Measurements from ENCODE around the gene ADAMTS3. TPM values are rescaled to one million over a fixed set of nuclear protein-coding genes. Genes with fewer than 3 reads are reported as not detected.

The ADAMTS3 gene
- 2.7 TPM for total RNA-seq

- Histone ChIP-seq H3K36me3 (no peaks in the 10 kb centered on the region), H3K4me3 (peak within 1 kb of the TSS; percentile 50 to 64), H3K9me3 (no peaks in the 10 kb centered on the region), H3K27ac (peak within 1 kb of the TSS; percentile 77), H3K27me3 (no peaks in the 10 kb centered on the region), H3K4me1 (peaks cover 19% of the 10 kb centered on the region)
- peak in 1 of 2 donors; percentile 66 for TF ChIP-seq POLR2AphosphoS5 (IDR thresholded peaks at IDR 0.05; ENCODE audit: insufficient read depth in 1 of 2, low read depth in 1 of 2)
- TF ChIP-seq, protein P1, sequence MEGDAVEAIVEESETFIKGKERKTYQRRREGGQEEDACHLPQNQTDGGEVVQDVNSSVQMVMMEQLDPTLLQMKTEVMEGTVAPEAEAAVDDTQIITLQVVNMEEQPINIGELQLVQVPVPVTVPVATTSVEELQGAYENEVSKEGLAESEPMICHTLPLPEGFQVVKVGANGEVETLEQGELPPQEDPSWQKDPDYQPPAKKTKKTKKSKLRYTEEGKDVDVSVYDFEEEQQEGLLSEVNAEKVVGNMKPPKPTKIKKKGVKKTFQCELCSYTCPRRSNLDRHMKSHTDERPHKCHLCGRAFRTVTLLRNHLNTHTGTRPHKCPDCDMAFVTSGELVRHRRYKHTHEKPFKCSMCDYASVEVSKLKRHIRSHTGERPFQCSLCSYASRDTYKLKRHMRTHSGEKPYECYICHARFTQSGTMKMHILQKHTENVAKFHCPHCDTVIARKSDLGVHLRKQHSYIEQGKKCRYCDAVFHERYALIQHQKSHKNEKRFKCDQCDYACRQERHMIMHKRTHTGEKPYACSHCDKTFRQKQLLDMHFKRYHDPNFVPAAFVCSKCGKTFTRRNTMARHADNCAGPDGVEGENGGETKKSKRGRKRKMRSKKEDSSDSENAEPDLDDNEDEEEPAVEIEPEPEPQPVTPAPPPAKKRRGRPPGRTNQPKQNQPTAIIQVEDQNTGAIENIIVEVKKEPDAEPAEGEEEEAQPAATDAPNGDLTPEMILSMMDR (IDR thresholded peaks at IDR 0.05): no peak
- TF ChIP-seq POLR2A (IDR thresholded peaks at IDR 0.05): no peak
- DNase-seq (ENCODE audit: extremely low spot score in 2 of 2): no peak
- intact Hi-C loops (cut with DNase I): no loop called here
Measured at GRCh38 chr4:72568959-72569718, at the start of gene ADAMTS3. Gene ADAMTS3 (minus strand): TSS chr4:72569221. CDS start chr4:72568762, 459 bp downstream.

DNA sequence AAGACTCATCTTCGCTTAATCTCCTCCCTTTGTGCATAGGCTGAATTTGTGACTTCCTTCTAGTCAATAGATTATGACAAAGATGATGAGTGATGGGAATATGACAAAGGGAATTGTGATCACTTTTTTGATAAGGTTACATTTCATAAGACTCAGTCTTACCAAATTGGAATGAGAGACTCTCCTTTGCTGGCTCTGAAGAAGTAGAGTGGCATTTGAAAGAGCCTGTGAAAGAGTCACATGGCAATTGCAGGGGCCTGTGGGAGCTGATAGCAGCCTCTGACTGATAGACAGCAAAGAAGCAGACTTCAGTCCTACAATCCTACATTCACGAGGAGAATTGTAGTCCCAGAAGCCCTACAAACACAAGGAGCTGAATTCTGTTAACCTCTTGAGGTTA lies 44.9 kb upstream of the ADAMTS3 start:
- H3K9me3 ChIP-seq: no peaks in the 10 kb centered on the region
- intact Hi-C loops (cut with DNase I): no loop called here
- H3K4me1 ChIP-seq: no peaks in the 10 kb centered on the region
- H3K4me3 ChIP-seq: no peak overlapping the region
- no peak for DNase-seq (ENCODE audit: extremely low spot score in 2 of 2)
- no peak overlapping the region for H3K27ac ChIP-seq
- H3K27me3 ChIP-seq: no peaks in the 10 kb centered on the region
- no peak for TF ChIP-seq POLR2A (IDR thresholded peaks at IDR 0.05)
- TF ChIP-seq POLR2AphosphoS5 (IDR thresholded peaks at IDR 0.05; ENCODE audit: insufficient read depth in 1 of 2, low read depth in 1 of 2): no peak
- TF ChIP-seq, protein P1 (IDR thresholded peaks at IDR 0.05): no peak
- no peaks in the 10 kb centered on the region for H3K36me3 ChIP-seq

- Histone ChIP-seq H3K4me3 (no peak overlapping the region), H3K27me3 (no peaks in the 10 kb centered on the region), H3K36me3 (no peaks in the 10 kb centered on the region), H3K9me3 (no peaks in the 10 kb centered on the region), H3K27ac (no peak overlapping the region), H3K4me1 (no peaks in the 10 kb centered on the region)
- DNase-seq (ENCODE audit: extremely low spot score in 2 of 2): no peak
- TF ChIP-seq, protein P1 (IDR thresholded peaks at IDR 0.05): no peak
- TF ChIP-seq POLR2AphosphoS5 (IDR thresholded peaks at IDR 0.05; ENCODE audit: insufficient read depth in 1 of 2, low read depth in 1 of 2) (no peak), POLR2A (IDR thresholded peaks at IDR 0.05) (no peak)
- intact Hi-C loops (cut with DNase I): no loop called here
Measured at GRCh38 chr4:72606751-72607150, 37.7 kb upstream of the ADAMTS3 start.

- intact Hi-C loops (cut with DNase I): no loop called here
- H3K36me3 ChIP-seq: no peaks in the 10 kb centered on the region
- H3K9me3 ChIP-seq: no peaks in the 10 kb centered on the region
- H3K4me3 ChIP-seq: no peak overlapping the region
- H3K27me3 ChIP-seq: no peaks in the 10 kb centered on the region
- DNase-seq (ENCODE audit: extremely low spot score in 2 of 2): no peak
- no peaks in the 10 kb centered on the region for H3K4me1 ChIP-seq
- TF ChIP-seq POLR2AphosphoS5 (IDR thresholded peaks at IDR 0.05; ENCODE audit: insufficient read depth in 1 of 2, low read depth in 1 of 2) (no peak), POLR2A (IDR thresholded peaks at IDR 0.05) (no peak)
- TF ChIP-seq, protein P1 (IDR thresholded peaks at IDR 0.05): no peak
- no peak overlapping the region for H3K27ac ChIP-seq
Measured at GRCh38 chr4:72604324-72604723, 35.3 kb upstream of the ADAMTS3 start.
